DND-41 (cell line): ENCODE data around the gene TRAPPC2L.

Experiments used
- ATAC-seq: fragments of 200-7000 bp; cut with Tn5 transposase; 3 replicates; pipeline ENCODE4 v1.9.1; 2021; ENCODE audit warnings: low read depth; ENCODE audit not compliant: insufficient read depth
- DNase-seq: peaks from one replicate; pipeline ENCODE4 v3.0.0-alpha.2; 2020
- H2AFZ ChIP-seq: 2 replicates; pipeline ENCODE4 v1.6.0; 2012; ENCODE audit warnings: low read depth, low read length
- H3K27ac ChIP-seq: 2 replicates; pipeline ENCODE4 v1.5.1; 2012; ENCODE audit warnings: low read length, inconsistent platforms
- H3K27me3 ChIP-seq: fragments of 200-600 bp; sonication (generic); 2 replicates; pipeline ENCODE4 v1.6.0; 2012; ENCODE audit warnings: low read length, mild to moderate bottlenecking, inconsistent platforms; ENCODE audit not compliant: insufficient read depth, poor library complexity
- H3K36me3 ChIP-seq: 2 replicates; pipeline ENCODE4 v1.5.1; 2012; ENCODE audit warnings: low read length, inconsistent platforms; ENCODE audit not compliant: insufficient read depth
- H3K4me1 ChIP-seq: 2 replicates; pipeline ENCODE4 v1.5.1; 2012; ENCODE audit warnings: mild to moderate bottlenecking, low read length; ENCODE audit not compliant: insufficient read depth
- H3K4me2 ChIP-seq: 2 replicates; pipeline ENCODE4 v1.6.0; 2012; ENCODE audit warnings: mild to moderate bottlenecking, moderate library complexity, low read length, inconsistent platforms; ENCODE audit not compliant: insufficient read depth
- H3K4me3 ChIP-seq, 2 experiments: fragments of 200-600 bp in 1 of 2; shearing (Covaris generic) in 1 of 2; 2 replicates each; pipeline ENCODE4 v1.5.1; 2012 to 2016; ENCODE audit warnings: inconsistent platforms in 2 of 2, low read length in 2 of 2, mild to moderate bottlenecking in 2 of 2, low read depth in 1 of 2, moderate library complexity in 1 of 2
- H3K79me2 ChIP-seq: 2 replicates; pipeline ENCODE4 v1.6.0; 2012; ENCODE audit warnings: low read length, inconsistent platforms; ENCODE audit not compliant: insufficient read depth
- H3K9ac ChIP-seq: 2 replicates; pipeline ENCODE4 v1.6.0; 2012; ENCODE audit warnings: low read depth, mild to moderate bottlenecking, inconsistent platforms, low read length, moderate library complexity
- H3K9me3 ChIP-seq: 2 replicates; pipeline ENCODE4 v1.5.1; 2012; ENCODE audit warnings: low read length, moderate library complexity, mild to moderate bottlenecking, inconsistent platforms; ENCODE audit not compliant: insufficient read depth, severe bottlenecking
- H4K20me1 ChIP-seq: 2 replicates; pipeline ENCODE4 v1.6.0; 2012; ENCODE audit warnings: low read length; ENCODE audit not compliant: insufficient read depth
- CTCF ChIP-seq: IDR thresholded peaks from 2 replicates; pipeline ENCODE4 v1.5.1; 2012; ENCODE audit warnings: borderline replicate concordance, low read length, moderate library complexity, mild to moderate bottlenecking; ENCODE audit not compliant: poor library complexity, severe bottlenecking; ENCODE audit errors: extremely low read depth
- EZH2 ChIP-seq: IDR thresholded peaks from 3 replicates; pipeline ENCODE4 v1.6.1; 2012; ENCODE audit warnings: borderline replicate concordance, low read depth, mild to moderate bottlenecking, moderate library complexity, low read length, inconsistent platforms; ENCODE audit not compliant: severe bottlenecking

TRAPPC2L gene

GRCh38 chr16:88905563-88905962, 48.6 kb downstream of the TRAPPC2L start:
- H3K4me2 ChIP-seq: no peak overlapping the region
- H2AFZ ChIP-seq: no peak overlapping the region
- no peaks in the 10 kb centered on the region for H3K4me1 ChIP-seq
- DNase-seq: peak; percentile 19
- no peak for TF ChIP-seq CTCF
- TF ChIP-seq EZH2: no peak
- H3K27ac ChIP-seq: no peak overlapping the region
- H3K36me3 ChIP-seq: no peaks in the 10 kb centered on the region
- no peaks in the 10 kb centered on the region for H3K27me3 ChIP-seq
- H3K9ac ChIP-seq: no peak overlapping the region
- no peaks in the 10 kb centered on the region for H3K9me3 ChIP-seq
- ATAC-seq: peak; percentile 49; the same call in 1 of the 3 replicates
- no peak overlapping the region for H3K4me3 ChIP-seq
- H3K79me2 ChIP-seq: no peaks in the 10 kb centered on the region
- H4K20me1 ChIP-seq: peaks cover 8% of the 10 kb centered on the region; the same call in 1 of the 2 replicates

GRCh38 chr16:88906020-88906419, 49.1 kb downstream of the TRAPPC2L start:
- Histone ChIP-seq H3K36me3 (no peaks in the 10 kb centered on the region), H3K27me3 (no peaks in the 10 kb centered on the region), H3K4me2 (no peak overlapping the region), H3K79me2 (no peaks in the 10 kb centered on the region), H2AFZ (no peak overlapping the region), H3K9me3 (no peaks in the 10 kb centered on the region), H3K9ac (no peak overlapping the region), H4K20me1 (peaks cover 10% of the 10 kb centered on the region; the same call in 1 of the 2 replicates), H3K4me1 (no peaks in the 10 kb centered on the region), H3K27ac (no peak overlapping the region), H3K4me3 (no peak overlapping the region)
- DNase-seq (no peak), ATAC-seq (no peak)
- TF ChIP-seq EZH2: no peak
- no peak for TF ChIP-seq CTCF

GRCh38 chr16:88906535-88907105, 49.7 kb downstream of the TRAPPC2L start:
- ATAC-seq (no peak), DNase-seq (no peak)
- H3K4me3 ChIP-seq: no peak overlapping the region
- H3K36me3 ChIP-seq: no peaks in the 10 kb centered on the region
- no peak overlapping the region for H2AFZ ChIP-seq
- H3K9me3 ChIP-seq: no peaks in the 10 kb centered on the region
- no peaks in the 10 kb centered on the region for H3K79me2 ChIP-seq
- no peaks in the 10 kb centered on the region for H3K27me3 ChIP-seq
- TF ChIP-seq EZH2 (no peak), CTCF (no peak)
- H3K4me1 ChIP-seq: no peaks in the 10 kb centered on the region
- H4K20me1 ChIP-seq: peaks cover 11% of the 10 kb centered on the region; the same call in 1 of the 2 replicates
- H3K9ac ChIP-seq: no peak overlapping the region
- no peak overlapping the region for H3K4me2 ChIP-seq
- no peak overlapping the region for H3K27ac ChIP-seq

GRCh38 chr16:88907768-88908167, 50.8 kb downstream of the TRAPPC2L start:
- DNase-seq (no peak), ATAC-seq (no peak)
- no peaks in the 10 kb centered on the region for H3K36me3 ChIP-seq
- peaks cover 11% of the 10 kb centered on the region; the same call in 1 of the 2 replicates for H4K20me1 ChIP-seq
- H3K79me2 ChIP-seq: no peaks in the 10 kb centered on the region
- H3K4me1 ChIP-seq: no peaks in the 10 kb centered on the region
- no peak overlapping the region for H3K27ac ChIP-seq
- H3K9me3 ChIP-seq: no peaks in the 10 kb centered on the region
- no peak overlapping the region for H3K9ac ChIP-seq
- H3K4me2 ChIP-seq: no peak overlapping the region
- no peak overlapping the region for H2AFZ ChIP-seq
- TF ChIP-seq EZH2 (no peak), CTCF (no peak)
- no peak overlapping the region for H3K4me3 ChIP-seq
- no peaks in the 10 kb centered on the region for H3K27me3 ChIP-seq
